ENCODE results near the gene TXNDC17.
"Not testable (repeated sequence)": the region's sequence is repeated elsewhere in the genome, so short reads cannot be mapped to it uniquely, and the experiment has no call there.

TXNDC17 gene

GRCh38 chr17:6660805-6661463 is 20.1 kb downstream of the TXNDC17 start:
- Histone ChIP-seq H3K9me3 (ENCODE audit: control insufficient read depth, insufficient read depth, low read length) (no peaks in the 10 kb centered on the region), H3K4me3 (ENCODE audit: low read length) (no peak overlapping the region), H3K27ac (ENCODE audit: low read length) (no peak overlapping the region), H3K4me1 (ENCODE audit: control insufficient read depth, insufficient read depth, low read length) (no peaks in the 10 kb centered on the region; the same call in none of the 2 replicates), H3K27me3 (ENCODE audit: control insufficient read depth, insufficient read depth, low read length) (no peaks in the 10 kb centered on the region), H3K36me3 (ENCODE audit: control insufficient read depth, insufficient read depth, low read length) (no peaks in the 10 kb centered on the region)
- no CpG with 5 or more reads among the region's 11 CpGs for WGBS (ENCODE audit: insufficient coverage, insufficient read length)
- no peak for DNase-seq (ENCODE audit: low read depth, low spot score)

- no CpG with 5 or more reads among the region's 2 CpGs for WGBS (ENCODE audit: insufficient coverage, insufficient read length)
- Histone ChIP-seq H3K36me3 (ENCODE audit: control insufficient read depth, insufficient read depth, low read length) (no peaks in the 10 kb centered on the region), H3K27me3 (ENCODE audit: control insufficient read depth, insufficient read depth, low read length) (no peaks in the 10 kb centered on the region), H3K9me3 (ENCODE audit: control insufficient read depth, insufficient read depth, low read length) (no peaks in the 10 kb centered on the region), H3K4me3 (ENCODE audit: low read length) (no peak overlapping the region), H3K4me1 (ENCODE audit: control insufficient read depth, insufficient read depth, low read length) (no peaks in the 10 kb centered on the region; the same call in none of the 2 replicates), H3K27ac (ENCODE audit: low read length) (no peak overlapping the region)
- DNase-seq (ENCODE audit: low read depth, low spot score), result no peak
Observed at GRCh38 chr17:6661464-6661848, 20.6 kb downstream of the TXNDC17 start.

- H3K4me1 ChIP-seq (ENCODE audit: control insufficient read depth, insufficient read depth, low read length); DNase-seq (ENCODE audit: low read depth, low spot score); H3K27me3 ChIP-seq (ENCODE audit: control insufficient read depth, insufficient read depth, low read length); H3K27ac ChIP-seq (ENCODE audit: low read length); H3K36me3 ChIP-seq (ENCODE audit: control insufficient read depth, insufficient read depth, low read length); H3K4me3 ChIP-seq (ENCODE audit: low read length); H3K9me3 ChIP-seq (ENCODE audit: control insufficient read depth, insufficient read depth, low read length): not testable (repeated sequence)
- WGBS (ENCODE audit: insufficient coverage, insufficient read length), result no CpG with 5 or more reads among the region's 14 CpGs
Observed at GRCh38 chr17:6663200-6663599, 22.3 kb downstream of the TXNDC17 start.

- Histone ChIP-seq H3K9me3 (ENCODE audit: control insufficient read depth, insufficient read depth, low read length) (no peaks in the 10 kb centered on the region), H3K27me3 (ENCODE audit: control insufficient read depth, insufficient read depth, low read length) (no peaks in the 10 kb centered on the region), H3K27ac (ENCODE audit: low read length) (no peak overlapping the region), H3K4me1 (ENCODE audit: control insufficient read depth, insufficient read depth, low read length) (no peaks in the 10 kb centered on the region), H3K4me3 (ENCODE audit: low read length) (no peak overlapping the region), H3K36me3 (ENCODE audit: control insufficient read depth, insufficient read depth, low read length) (no peaks in the 10 kb centered on the region)
- no CpG with 5 or more reads among the region's 9 CpGs for WGBS (ENCODE audit: insufficient coverage, insufficient read length)
- peak; percentile 76 for DNase-seq (ENCODE audit: low read depth, low spot score)
Observed at GRCh38 chr17:6666077-6666521, 25.2 kb downstream of the TXNDC17 start.

GRCh38 chr17:6666557-6666956 is 25.7 kb downstream of the TXNDC17 start:
- Histone ChIP-seq H3K4me1 (ENCODE audit: control insufficient read depth, insufficient read depth, low read length) (no peaks in the 10 kb centered on the region), H3K27me3 (ENCODE audit: control insufficient read depth, insufficient read depth, low read length) (no peaks in the 10 kb centered on the region), H3K4me3 (ENCODE audit: low read length) (no peak overlapping the region), H3K36me3 (ENCODE audit: control insufficient read depth, insufficient read depth, low read length) (no peaks in the 10 kb centered on the region), H3K27ac (ENCODE audit: low read length) (no peak overlapping the region), H3K9me3 (ENCODE audit: control insufficient read depth, insufficient read depth, low read length) (no peaks in the 10 kb centered on the region)
- WGBS (ENCODE audit: insufficient coverage, insufficient read length), result no CpG with 5 or more reads among the region's 6 CpGs
- no peak for DNase-seq (ENCODE audit: low read depth, low spot score)

- WGBS (ENCODE audit: insufficient coverage, insufficient read length), result no CpG with 5 or more reads among the region's 6 CpGs
- no peak for DNase-seq (ENCODE audit: low read depth, low spot score)
- no peaks in the 10 kb centered on the region for H3K9me3 ChIP-seq (ENCODE audit: control insufficient read depth, insufficient read depth, low read length)
- no peaks in the 10 kb centered on the region for H3K4me1 ChIP-seq (ENCODE audit: control insufficient read depth, insufficient read depth, low read length)
- no peak overlapping the region for H3K4me3 ChIP-seq (ENCODE audit: low read length)
- H3K27ac ChIP-seq (ENCODE audit: low read length), result no peak overlapping the region
- no peaks in the 10 kb centered on the region for H3K27me3 ChIP-seq (ENCODE audit: control insufficient read depth, insufficient read depth, low read length)
- no peaks in the 10 kb centered on the region for H3K36me3 ChIP-seq (ENCODE audit: control insufficient read depth, insufficient read depth, low read length)
Observed at GRCh38 chr17:6667516-6667915, 26.7 kb downstream of the TXNDC17 start.

GRCh38 chr17:6668219-6668618 is 27.4 kb downstream of the TXNDC17 start:
- no peak overlapping the region for H3K4me3 ChIP-seq (ENCODE audit: low read length)
- no peaks in the 10 kb centered on the region for H3K36me3 ChIP-seq (ENCODE audit: control insufficient read depth, insufficient read depth, low read length)
- H3K9me3 ChIP-seq (ENCODE audit: control insufficient read depth, insufficient read depth, low read length), result no peaks in the 10 kb centered on the region
- H3K27me3 ChIP-seq (ENCODE audit: control insufficient read depth, insufficient read depth, low read length), result no peaks in the 10 kb centered on the region
- no peak overlapping the region for H3K27ac ChIP-seq (ENCODE audit: low read length)
- no CpG with 5 or more reads among the region's 17 CpGs for WGBS (ENCODE audit: insufficient coverage, insufficient read length)
- DNase-seq (ENCODE audit: low read depth, low spot score), result no peak
- no peaks in the 10 kb centered on the region for H3K4me1 ChIP-seq (ENCODE audit: control insufficient read depth, insufficient read depth, low read length)

GRCh38 chr17:6668727-6669425 is 28.0 kb downstream of the TXNDC17 start:
- no peak overlapping the region for H3K4me3 ChIP-seq (ENCODE audit: low read length)
- DNase-seq (ENCODE audit: low read depth, low spot score), result no peak
- WGBS (ENCODE audit: insufficient coverage, insufficient read length), result no CpG with 5 or more reads among the region's 14 CpGs
- H3K27ac ChIP-seq (ENCODE audit: low read length), result no peak overlapping the region
- H3K9me3 ChIP-seq (ENCODE audit: control insufficient read depth, insufficient read depth, low read length), result no peaks in the 10 kb centered on the region
- H3K36me3 ChIP-seq (ENCODE audit: control insufficient read depth, insufficient read depth, low read length), result no peaks in the 10 kb centered on the region
- no peaks in the 10 kb centered on the region for H3K4me1 ChIP-seq (ENCODE audit: control insufficient read depth, insufficient read depth, low read length)
- no peaks in the 10 kb centered on the region for H3K27me3 ChIP-seq (ENCODE audit: control insufficient read depth, insufficient read depth, low read length)

GRCh38 chr17:6669479-6670212 is 28.8 kb downstream of the TXNDC17 start:
- no peaks in the 10 kb centered on the region for H3K9me3 ChIP-seq (ENCODE audit: control insufficient read depth, insufficient read depth, low read length)
- DNase-seq (ENCODE audit: low read depth, low spot score), result no peak
- H3K4me1 ChIP-seq (ENCODE audit: control insufficient read depth, insufficient read depth, low read length), result no peaks in the 10 kb centered on the region
- H3K27ac ChIP-seq (ENCODE audit: low read length), result no peak overlapping the region
- H3K4me3 ChIP-seq (ENCODE audit: low read length), result no peak overlapping the region
- H3K36me3 ChIP-seq (ENCODE audit: control insufficient read depth, insufficient read depth, low read length), result no peaks in the 10 kb centered on the region
- H3K27me3 ChIP-seq (ENCODE audit: control insufficient read depth, insufficient read depth, low read length), result no peaks in the 10 kb centered on the region
- WGBS (ENCODE audit: insufficient coverage, insufficient read length), result no CpG with 5 or more reads among the region's 10 CpGs

- no peak for DNase-seq (ENCODE audit: low read depth, low spot score)
- no peaks in the 10 kb centered on the region for H3K4me1 ChIP-seq (ENCODE audit: control insufficient read depth, insufficient read depth, low read length)
- no peak overlapping the region for H3K27ac ChIP-seq (ENCODE audit: low read length)
- H3K9me3 ChIP-seq (ENCODE audit: control insufficient read depth, insufficient read depth, low read length), result no peaks in the 10 kb centered on the region
- H3K36me3 ChIP-seq (ENCODE audit: control insufficient read depth, insufficient read depth, low read length), result no peaks in the 10 kb centered on the region
- no peaks in the 10 kb centered on the region for H3K27me3 ChIP-seq (ENCODE audit: control insufficient read depth, insufficient read depth, low read length)
- H3K4me3 ChIP-seq (ENCODE audit: low read length), result no peak overlapping the region
- WGBS (ENCODE audit: insufficient coverage, insufficient read length), result no CpG with 5 or more reads among the region's 8 CpGs
Observed at GRCh38 chr17:6670571-6670970, 29.7 kb downstream of the TXNDC17 start.

Data from iPS DF 6.9 (cell line).